Activated naive CD4-positive, alpha-beta T cell treated with anti-CD3 and anti-CD28 coated beads, Interleukin-2, amount 50 U/mL, for 16 hours (primary cell): ENCODE data around the gene ATP11C.
"Not testable (repeated sequence)": the region's sequence is repeated elsewhere in the genome, so short reads cannot be mapped to it uniquely, and the experiment has no call there.

Source experiments
- DNase-seq: peaks from one replicate; pipeline ENCODE4 v3.0.0-alpha.2; 2020

Gene ATP11C

GRCh38 chrX:139702658-139703057, 230.2 kb downstream of the ATP11C start:
- no peak for DNase-seq

GRCh38 chrX:139692908-139693307, 239.9 kb downstream of the ATP11C start:
- no peak for DNase-seq

GRCh38 chrX:139692506-139692849, 240.4 kb downstream of the ATP11C start:
- no peak for DNase-seq

GRCh38 chrX:139691843-139692505, 240.9 kb downstream of the ATP11C start:
- DNase-seq, result no peak

- no peak for DNase-seq
Observed at GRCh38 chrX:139691493-139691842, 241.4 kb downstream of the ATP11C start.

- not testable (repeated sequence) for DNase-seq
Observed at GRCh38 chrX:139685175-139685574, 247.7 kb downstream of the ATP11C start.

GRCh38 chrX:139680356-139680755, 252.5 kb downstream of the ATP11C start:
- no peak for DNase-seq
